ENCODE results near the gene MAP4K4.

GRCh38 chr2:101868525-101868924, 171.0 kb downstream of the MAP4K4 start:
- TF ChIP-seq POLR2A (IDR thresholded peaks at IDR 0.05), result no peak
- TF ChIP-seq, protein P1, sequence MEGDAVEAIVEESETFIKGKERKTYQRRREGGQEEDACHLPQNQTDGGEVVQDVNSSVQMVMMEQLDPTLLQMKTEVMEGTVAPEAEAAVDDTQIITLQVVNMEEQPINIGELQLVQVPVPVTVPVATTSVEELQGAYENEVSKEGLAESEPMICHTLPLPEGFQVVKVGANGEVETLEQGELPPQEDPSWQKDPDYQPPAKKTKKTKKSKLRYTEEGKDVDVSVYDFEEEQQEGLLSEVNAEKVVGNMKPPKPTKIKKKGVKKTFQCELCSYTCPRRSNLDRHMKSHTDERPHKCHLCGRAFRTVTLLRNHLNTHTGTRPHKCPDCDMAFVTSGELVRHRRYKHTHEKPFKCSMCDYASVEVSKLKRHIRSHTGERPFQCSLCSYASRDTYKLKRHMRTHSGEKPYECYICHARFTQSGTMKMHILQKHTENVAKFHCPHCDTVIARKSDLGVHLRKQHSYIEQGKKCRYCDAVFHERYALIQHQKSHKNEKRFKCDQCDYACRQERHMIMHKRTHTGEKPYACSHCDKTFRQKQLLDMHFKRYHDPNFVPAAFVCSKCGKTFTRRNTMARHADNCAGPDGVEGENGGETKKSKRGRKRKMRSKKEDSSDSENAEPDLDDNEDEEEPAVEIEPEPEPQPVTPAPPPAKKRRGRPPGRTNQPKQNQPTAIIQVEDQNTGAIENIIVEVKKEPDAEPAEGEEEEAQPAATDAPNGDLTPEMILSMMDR (IDR thresholded peaks at IDR 0.05), result no peak
